Nephron progenitor cell (in vitro differentiated cells): Measurements from ENCODE around the gene ZNF512B.

Experiments used
- DNase-seq: peaks from one replicate; pipeline ENCODE4 v3.0.0; 2021
- H3K27ac Mint-ChIP-seq: 2 replicates; pipeline ENCODE4 v1.8.0; 2021; ENCODE audit warnings: mild to moderate bottlenecking, moderate library complexity, mixed read lengths
- H3K27me3 Mint-ChIP-seq: 2 replicates; pipeline ENCODE4 v1.8.0; 2021; ENCODE audit warnings: mild to moderate bottlenecking, low read depth, mixed read lengths; ENCODE audit not compliant: poor library complexity
- H3K36me3 Mint-ChIP-seq: 2 replicates; pipeline ENCODE4 v1.8.0; 2021; ENCODE audit warnings: low read depth, mixed read lengths
- H3K4me1 Mint-ChIP-seq: 2 replicates; pipeline ENCODE4 v1.8.0; 2021; ENCODE audit warnings: mixed read lengths
- H3K4me3 Mint-ChIP-seq: 2 replicates; pipeline ENCODE4 v1.8.0; 2021; ENCODE audit warnings: mild to moderate bottlenecking, moderate library complexity, mixed read lengths
- H3K9me3 Mint-ChIP-seq: 2 replicates; pipeline ENCODE4 v1.8.0; 2021; ENCODE audit warnings: mild to moderate bottlenecking, moderate library complexity, mixed read lengths
- CTCF ChIP-seq: fragments of 200-600 bp; sonication (generic); IDR thresholded peaks from 2 replicates; pipeline ENCODE4 v1.5.0; 2021; ENCODE audit warnings: antibody characterized with exemption

ZNF512B gene

GRCh38 chr20:63966172-63966943, 3.4 kb downstream of the ZNF512B start:
- H3K4me1 Mint-ChIP-seq = no peaks in the 10 kb centered on the region
- peak; percentile 1 for DNase-seq
- no peak for TF ChIP-seq CTCF
- no peak overlapping the region for H3K27ac Mint-ChIP-seq
- H3K27me3 Mint-ChIP-seq = peaks cover 15% of the 10 kb centered on the region
- peaks cover 4% of the 10 kb centered on the region for H3K9me3 Mint-ChIP-seq
- no peak overlapping the region for H3K4me3 Mint-ChIP-seq
- H3K36me3 Mint-ChIP-seq = peaks cover 19% of the 10 kb centered on the region

DNA sequence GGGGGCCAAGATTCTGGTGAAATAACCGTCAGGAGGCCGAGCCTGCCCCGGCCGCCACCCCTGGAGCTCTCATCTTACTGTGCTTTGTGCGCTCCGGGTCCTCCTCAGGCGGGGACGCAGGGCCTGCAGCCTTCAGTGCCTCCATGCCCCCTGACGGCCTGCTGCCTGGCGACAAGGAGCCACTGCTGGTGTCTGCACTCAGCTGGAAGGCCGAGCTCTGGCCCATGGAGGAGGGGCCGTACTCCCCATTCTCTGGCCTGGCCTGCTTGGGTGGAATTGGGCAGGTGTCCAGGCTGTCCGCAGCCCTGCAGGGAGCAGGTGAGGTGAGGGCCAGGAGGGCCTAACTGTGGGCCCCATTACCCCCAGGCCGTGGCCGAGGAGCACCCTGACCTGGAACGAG, 5.3 kb downstream of the ZNF512B start:
- peaks cover 4% of the 10 kb centered on the region for H3K9me3 Mint-ChIP-seq
- H3K27ac Mint-ChIP-seq = no peak overlapping the region
- no peaks in the 10 kb centered on the region for H3K4me1 Mint-ChIP-seq
- H3K27me3 Mint-ChIP-seq = peaks cover 3% of the 10 kb centered on the region
- peaks cover 19% of the 10 kb centered on the region for H3K36me3 Mint-ChIP-seq
- no peak overlapping the region for H3K4me3 Mint-ChIP-seq
- DNase-seq = no peak
- TF ChIP-seq CTCF = no peak

DNA sequence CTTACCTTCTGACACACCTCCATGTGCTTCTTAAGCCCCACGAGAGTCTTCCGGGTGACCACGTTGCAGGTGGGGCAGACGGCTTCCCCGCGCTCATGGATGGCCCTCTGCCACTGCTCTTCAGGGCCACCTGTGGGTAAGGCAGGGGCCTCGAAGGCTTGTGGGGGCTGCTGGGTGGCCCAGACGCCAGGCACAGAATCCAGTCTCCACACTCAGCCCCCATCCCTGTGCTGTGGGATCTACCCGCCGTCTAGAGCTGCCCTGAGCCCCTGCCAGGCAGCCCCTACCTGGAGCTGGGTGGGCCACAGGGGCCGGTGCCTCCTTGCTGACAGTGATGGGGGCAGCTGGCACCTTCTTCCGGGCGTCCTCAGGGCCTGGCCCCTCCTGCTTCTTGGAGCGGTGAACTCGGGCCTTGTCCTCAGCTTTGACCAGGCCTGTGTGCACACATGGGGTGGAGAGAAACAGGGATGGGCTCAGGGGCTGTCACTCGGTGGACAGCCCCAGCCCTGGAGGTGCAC, 5.9 kb downstream of the ZNF512B start:
- no peak overlapping the region for H3K27ac Mint-ChIP-seq
- TF ChIP-seq CTCF = no peak
- peaks cover 3% of the 10 kb centered on the region for H3K4me1 Mint-ChIP-seq
- peaks cover 3% of the 10 kb centered on the region for H3K27me3 Mint-ChIP-seq
- no peak for DNase-seq
- H3K9me3 Mint-ChIP-seq = peaks cover 4% of the 10 kb centered on the region
- peaks cover 19% of the 10 kb centered on the region for H3K36me3 Mint-ChIP-seq
- H3K4me3 Mint-ChIP-seq = no peak overlapping the region

GRCh38 chr20:63963348-63963741, 6.4 kb downstream of the ZNF512B start:
- DNase-seq = no peak
- Mint-ChIP-seq H3K27me3 (peaks cover 3% of the 10 kb centered on the region), H3K4me1 (peaks cover 8% of the 10 kb centered on the region), H3K27ac (no peak overlapping the region), H3K9me3 (peaks cover 4% of the 10 kb centered on the region), H3K4me3 (no peak overlapping the region), H3K36me3 (peaks cover 19% of the 10 kb centered on the region)
- TF ChIP-seq CTCF = no peak

- H3K27ac Mint-ChIP-seq = no peak overlapping the region
- H3K27me3 Mint-ChIP-seq = peaks cover 3% of the 10 kb centered on the region
- H3K4me1 Mint-ChIP-seq = peaks cover 15% of the 10 kb centered on the region
- no peak for TF ChIP-seq CTCF
- peaks cover 19% of the 10 kb centered on the region for H3K36me3 Mint-ChIP-seq
- no peak overlapping the region for H3K4me3 Mint-ChIP-seq
- H3K9me3 Mint-ChIP-seq = peaks cover 4% of the 10 kb centered on the region
- no peak for DNase-seq
These were observed 7.0 kb downstream of the ZNF512B start for GRCh38 chr20:63962426-63963347.
